ENCODE results near the gene RNF215. TPM values are rescaled to one million over a fixed set of nuclear protein-coding genes. Genes with fewer than 3 reads are reported as not detected.

The RNF215 gene
- total and polyA plus RNA-seq, 2 of the 13 experiments (the other 11 are each of a cell fraction or from before 2014, with no cell fraction given): 5.3 to 6.1 TPM

GRCh38 chr22:30380011-30380410 is 7.2 kb downstream of the RNF215 start:
- no TSS peak for BruUV-seq (replicated peaks)
- POLR2A ChIA-PET: no interaction called here

DNA sequence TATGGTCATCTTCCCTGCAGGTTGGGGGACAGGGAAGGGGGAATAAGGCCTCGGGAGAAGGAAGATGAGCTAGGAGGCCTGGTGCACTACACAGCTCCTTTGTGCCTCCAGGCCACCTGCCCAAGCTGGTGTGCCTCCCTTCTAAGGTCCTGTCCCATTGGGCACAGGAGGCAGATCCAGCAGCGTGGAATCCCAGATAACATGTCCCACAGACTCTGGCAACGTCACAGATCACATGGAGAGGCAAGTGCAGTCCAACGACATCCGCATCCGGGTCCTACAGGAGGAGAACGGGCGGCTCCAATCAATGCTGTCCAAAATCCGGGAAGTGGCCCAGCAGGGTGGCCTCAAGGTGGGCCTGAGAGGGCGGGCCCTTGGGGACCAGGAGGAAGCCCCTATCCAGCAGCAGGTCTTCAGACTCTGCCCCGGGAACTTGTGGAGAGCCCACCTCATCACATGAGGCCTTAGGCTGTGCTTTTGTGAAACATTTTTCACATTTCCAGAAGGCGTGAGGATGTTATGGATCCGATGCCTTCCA is 11.8 kb downstream of the RNF215 start:
- H2AFZ ChIP-seq (ENCODE audit: low read length): no peak overlapping the region
- H3K4me3 ChIP-seq (replicated peaks in 1 of 3; ENCODE audit: insufficient read depth in 1 of 3, low read depth in 2 of 3, low read length in 3 of 3): no peak overlapping the region
- H3K27ac ChIP-seq (ENCODE audit: extremely low read length, insufficient read depth, low read length): no peak overlapping the region
- intact Hi-C loops (cut with micrococcal nuclease; ENCODE audit: unreplicated experiment) (no loop called here), in situ Hi-C loops (cut with HindIII; ENCODE audit: extremely low pct_ligation_motif_present, low pct_unique_long_range_greater_than_20kb) (loop anchor here (25.0 kb wide), 1 partner anchor 263 kb away; no protein-coding TSS in a partner anchor)
- H3K36me3 ChIP-seq (replicated peaks in 1 of 2; ENCODE audit: control insufficient read depth in 1 of 2, insufficient read depth in 2 of 2, low read length in 2 of 2): no peaks in the 10 kb centered on the region; a peak in 1 of 5 replicates
- no peaks in the 10 kb centered on the region for H3K79me2 ChIP-seq (ENCODE audit: insufficient read depth, low read length)
- H4K20me1 ChIP-seq (ENCODE audit: insufficient read depth, low read length): no peaks in the 10 kb centered on the region
- no peak for TF ChIP-seq MED8 (CRISPR knock-in tag; IDR thresholded peaks at IDR 0.05; ENCODE audit: insufficient replicate concordance)
- TF ChIP-seq ZNF678 (CRISPR knock-in tag; IDR thresholded peaks at IDR 0.05): no peak
- TF ChIP-seq ZNF816 (CRISPR knock-in tag; IDR thresholded peaks at IDR 0.05; ENCODE audit: borderline replicate concordance): no peak
- TF ChIP-seq, protein P1, sequence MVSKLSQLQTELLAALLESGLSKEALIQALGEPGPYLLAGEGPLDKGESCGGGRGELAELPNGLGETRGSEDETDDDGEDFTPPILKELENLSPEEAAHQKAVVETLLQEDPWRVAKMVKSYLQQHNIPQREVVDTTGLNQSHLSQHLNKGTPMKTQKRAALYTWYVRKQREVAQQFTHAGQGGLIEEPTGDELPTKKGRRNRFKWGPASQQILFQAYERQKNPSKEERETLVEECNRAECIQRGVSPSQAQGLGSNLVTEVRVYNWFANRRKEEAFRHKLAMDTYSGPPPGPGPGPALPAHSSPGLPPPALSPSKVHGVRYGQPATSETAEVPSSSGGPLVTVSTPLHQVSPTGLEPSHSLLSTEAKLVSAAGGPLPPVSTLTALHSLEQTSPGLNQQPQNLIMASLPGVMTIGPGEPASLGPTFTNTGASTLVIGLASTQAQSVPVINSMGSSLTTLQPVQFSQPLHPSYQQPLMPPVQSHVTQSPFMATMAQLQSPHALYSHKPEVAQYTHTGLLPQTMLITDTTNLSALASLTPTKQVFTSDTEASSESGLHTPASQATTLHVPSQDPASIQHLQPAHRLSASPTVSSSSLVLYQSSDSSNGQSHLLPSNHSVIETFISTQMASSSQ (IDR thresholded peaks at IDR 0.05; ENCODE audit: low read depth): no peak
- TF ChIP-seq, protein P1 (CRISPR knock-in tag; IDR thresholded peaks at IDR 0.05; ENCODE audit: borderline replicate concordance): no peak
- no peaks in the 10 kb centered on the region for H3K4me1 ChIP-seq (ENCODE audit: insufficient read depth, low read length)
- CTCF ChIA-PET (ENCODE audit: low intra/inter-chr PET ratio, low total read pairs): no interaction called here
- ATAC-seq: no peak
- no TSS peak for BruUV-seq (replicated peaks)
- H3K4me2 ChIP-seq (ENCODE audit: low read depth, low read length): no peak overlapping the region
- 76% methylated on average over 6 of the region's 13 CpGs for whole genome bisulfite sequencing (ENCODE audit: low lambda C conversion rate)
- no peak for DNase-seq (ENCODE audit: low spot score)
- POLR2A ChIA-PET: interaction anchor here (1.8 kb wide), 1 partner anchor 19 kb away, joined by 9 read pairs; the partner anchor contains the start of genes CCDC157 and SF3A1
- H3K9ac ChIP-seq (ENCODE audit: insufficient read depth, low read depth, low read length): no peak overlapping the region
- H3K9me3 ChIP-seq (ENCODE audit: low read length): no peaks in the 10 kb centered on the region
- no peaks in the 10 kb centered on the region for H3K27me3 ChIP-seq (ENCODE audit: control insufficient read depth in 1 of 2, insufficient read depth in 2 of 2, low read length in 2 of 2)
- no peak for FAIRE-seq

More at GRCh38 chr22:30380011-30380410, 7.2 kb downstream of the RNF215 start:
- Histone ChIP-seq H3K9ac (ENCODE audit: insufficient read depth, low read depth, low read length) (no peak overlapping the region), H3K4me1 (ENCODE audit: insufficient read depth, low read length) (no peaks in the 10 kb centered on the region), H3K27ac (ENCODE audit: extremely low read length, insufficient read depth, low read length) (no peak overlapping the region), H3K9me3 (ENCODE audit: low read length) (no peaks in the 10 kb centered on the region), H3K27me3 (ENCODE audit: control insufficient read depth in 1 of 2, insufficient read depth in 2 of 2, low read length in 2 of 2) (no peaks in the 10 kb centered on the region), H3K79me2 (ENCODE audit: insufficient read depth, low read length) (no peaks in the 10 kb centered on the region), H2AFZ (ENCODE audit: low read length) (no peak overlapping the region), H4K20me1 (ENCODE audit: insufficient read depth, low read length) (no peaks in the 10 kb centered on the region), H3K4me3 (replicated peaks in 1 of 3; ENCODE audit: insufficient read depth in 1 of 3, low read depth in 2 of 3, low read length in 3 of 3) (no peak overlapping the region), H3K4me2 (ENCODE audit: low read depth, low read length) (no peak overlapping the region), H3K36me3 (replicated peaks in 1 of 2; ENCODE audit: control insufficient read depth in 1 of 2, insufficient read depth in 2 of 2, low read length in 2 of 2) (no peaks in the 10 kb centered on the region; a peak in 1 of 5 replicates)
- ATAC-seq (no peak), FAIRE-seq (no peak), DNase-seq (ENCODE audit: low spot score) (no peak)
- intact Hi-C loops (cut with micrococcal nuclease; ENCODE audit: unreplicated experiment) (no loop called here), in situ Hi-C loops (cut with HindIII; ENCODE audit: extremely low pct_ligation_motif_present, low pct_unique_long_range_greater_than_20kb) (loop anchor here (25.0 kb wide), 1 partner anchor 268 kb away; no protein-coding TSS in a partner anchor)
- WGBS (ENCODE audit: low lambda C conversion rate): 100% methylated on average over 2 of the region's 20 CpGs
- CTCF ChIA-PET (ENCODE audit: low intra/inter-chr PET ratio, low total read pairs): no interaction called here
- no peak for TF ChIP-seq ZFP1 (CRISPR knock-in tag; IDR thresholded peaks at IDR 0.05)
